MCF 10A (cell line): Measurements from ENCODE around the gene SLC25A13. TPM values are rescaled to one million over a fixed set of nuclear protein-coding genes. Genes with fewer than 3 reads are reported as not detected.

Source experiments
- BruUV-seq: library from RNA; stranded (reverse); fragments of 400-500 nt; replicated peaks from 2 replicates; lab custom pipeline; 2021; lab: Mats Ljungman, UMichigan
- CTCF ChIA-PET: fragments of 300-600 bp; sonication (Branson Sonifier 250); formaldehyde crosslinking; extraction: SDS; loops from one replicate; lab custom pipeline; 2021; ENCODE audit warnings: antibody characterized with exemption, inconsistent platforms; lab: Yijun Ruan, JAX
- POLR2A ChIA-PET: fragments of 300-600, 350-650 bp; sonication (Branson Sonifier 250); formaldehyde crosslinking; extraction: SDS; loops from one replicate; lab custom pipeline; 2020; ENCODE audit warnings: antibody characterized with exemption, inconsistent platforms; lab: Yijun Ruan, JAX
- DNase-seq: peaks from one replicate; pipeline ENCODE4 v3.0.0-alpha.2; 2018; ENCODE audit not compliant: unreplicated experiment
- H3K27ac Mint-ChIP-seq: one replicate; pipeline ENCODE4 v1.8.0; 2022; ENCODE audit warnings: mild to moderate bottlenecking, low read depth, mixed read lengths; ENCODE audit not compliant: unreplicated experiment
- H3K27me3 Mint-ChIP-seq: one replicate; pipeline ENCODE4 v1.8.0; 2022; ENCODE audit warnings: mixed read lengths; ENCODE audit not compliant: insufficient read depth, unreplicated experiment
- H3K36me3 Mint-ChIP-seq: one replicate; pipeline ENCODE4 v1.8.0; 2022; ENCODE audit warnings: mild to moderate bottlenecking, moderate library complexity, mixed read lengths; ENCODE audit not compliant: insufficient read depth, unreplicated experiment
- H3K4me1 Mint-ChIP-seq: one replicate; pipeline ENCODE4 v1.8.0; 2022; ENCODE audit warnings: mixed read lengths; ENCODE audit not compliant: insufficient read depth, unreplicated experiment
- H3K4me3 Mint-ChIP-seq: one replicate; pipeline ENCODE4 v1.8.0; 2022; ENCODE audit warnings: mild to moderate bottlenecking, moderate library complexity, mixed read lengths; ENCODE audit not compliant: unreplicated experiment
- H3K9me3 Mint-ChIP-seq: one replicate; pipeline ENCODE4 v1.8.0; 2022; ENCODE audit warnings: mixed read lengths; ENCODE audit not compliant: unreplicated experiment
- intact Hi-C: fragments of 100-400 bp; cut with micrococcal nuclease; formaldehyde crosslinking; loops from 2 replicates; pipeline ENCODE4 v1.14.1; 2022
- total RNA-seq: library from RNA; stranded (reverse); gene quantifications from 2 replicates; pipeline ENCODE4 v1.2.3, GENCODE V29; 2022
- TF ChIP-seq, protein P1 (sequence below): fragments of 200-600 bp; IDR thresholded peaks from one replicate; pipeline ENCODE4 v1.8.0; 2022; ENCODE audit warnings: antibody characterized with exemption, mild to moderate bottlenecking; ENCODE audit not compliant: unreplicated experiment

Gene SLC25A13
- total RNA-seq, 1 experiment from 2014 or later = 28.6 TPM

- no peak for DNase-seq
- CTCF ChIA-PET = interaction anchor here (1.1 kb wide), 1 partner anchor 839 kb away, joined by 7 read pairs; no protein-coding TSS in a partner anchor
- Mint-ChIP-seq H3K27me3 (no peaks in the 10 kb centered on the region), H3K36me3 (peaks cover 63% of the 10 kb centered on the region), H3K27ac (no peak overlapping the region), H3K4me3 (no peak overlapping the region), H3K9me3 (no peaks in the 10 kb centered on the region), H3K4me1 (no peaks in the 10 kb centered on the region)
- intact Hi-C loops = no loop called here
- TF ChIP-seq, protein P1, sequence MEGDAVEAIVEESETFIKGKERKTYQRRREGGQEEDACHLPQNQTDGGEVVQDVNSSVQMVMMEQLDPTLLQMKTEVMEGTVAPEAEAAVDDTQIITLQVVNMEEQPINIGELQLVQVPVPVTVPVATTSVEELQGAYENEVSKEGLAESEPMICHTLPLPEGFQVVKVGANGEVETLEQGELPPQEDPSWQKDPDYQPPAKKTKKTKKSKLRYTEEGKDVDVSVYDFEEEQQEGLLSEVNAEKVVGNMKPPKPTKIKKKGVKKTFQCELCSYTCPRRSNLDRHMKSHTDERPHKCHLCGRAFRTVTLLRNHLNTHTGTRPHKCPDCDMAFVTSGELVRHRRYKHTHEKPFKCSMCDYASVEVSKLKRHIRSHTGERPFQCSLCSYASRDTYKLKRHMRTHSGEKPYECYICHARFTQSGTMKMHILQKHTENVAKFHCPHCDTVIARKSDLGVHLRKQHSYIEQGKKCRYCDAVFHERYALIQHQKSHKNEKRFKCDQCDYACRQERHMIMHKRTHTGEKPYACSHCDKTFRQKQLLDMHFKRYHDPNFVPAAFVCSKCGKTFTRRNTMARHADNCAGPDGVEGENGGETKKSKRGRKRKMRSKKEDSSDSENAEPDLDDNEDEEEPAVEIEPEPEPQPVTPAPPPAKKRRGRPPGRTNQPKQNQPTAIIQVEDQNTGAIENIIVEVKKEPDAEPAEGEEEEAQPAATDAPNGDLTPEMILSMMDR = no peak
- POLR2A ChIA-PET = no interaction called here
- BruUV-seq = no TSS peak
Measured at GRCh38 chr7:96189129-96189820, 132.6 kb downstream of the SLC25A13 start.

- ChIA-PET CTCF (interaction anchor here (0.7 kb wide), 1 partner anchor 233 kb away, joined by 3 read pairs; no protein-coding TSS in a partner anchor), POLR2A (no interaction called here)
- Mint-ChIP-seq H3K9me3 (no peaks in the 10 kb centered on the region), H3K36me3 (peaks cover 70% of the 10 kb centered on the region), H3K4me1 (no peaks in the 10 kb centered on the region), H3K27ac (no peak overlapping the region), H3K4me3 (no peak overlapping the region), H3K27me3 (no peaks in the 10 kb centered on the region)
- TF ChIP-seq, protein P1 = no peak
- DNase-seq = no peak
- intact Hi-C loops = no loop called here
- BruUV-seq = no TSS peak
Measured at GRCh38 chr7:96188591-96188991, 133.3 kb downstream of the SLC25A13 start.

DNA sequence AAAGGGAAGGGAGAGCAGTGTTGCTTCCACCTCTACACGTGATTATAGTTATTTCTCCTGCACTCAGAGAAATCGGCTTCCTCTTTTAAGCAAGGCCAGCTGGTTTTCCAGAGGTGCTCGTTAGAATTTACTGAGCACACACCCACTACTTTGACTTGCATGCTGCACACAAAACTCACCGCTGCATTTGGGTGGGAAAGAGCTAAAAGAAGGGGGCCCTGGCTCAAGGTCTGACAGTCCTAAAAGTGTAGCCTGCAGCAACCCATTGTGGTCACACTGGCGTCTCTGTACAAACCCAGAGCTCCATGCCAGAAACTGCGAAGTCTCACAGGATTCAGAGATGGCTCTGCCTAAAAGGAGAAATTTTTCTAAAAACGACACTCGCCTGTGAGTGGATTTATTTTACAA is 133.7 kb downstream of the SLC25A13 start:
- POLR2A ChIA-PET = no interaction called here
- intact Hi-C loops = no loop called here
- H3K4me1 Mint-ChIP-seq = no peaks in the 10 kb centered on the region
- no TSS peak for BruUV-seq
- H3K9me3 Mint-ChIP-seq = no peaks in the 10 kb centered on the region
- TF ChIP-seq, protein P1 = no peak
- peaks cover 70% of the 10 kb centered on the region for H3K36me3 Mint-ChIP-seq
- no peak overlapping the region for H3K27ac Mint-ChIP-seq
- H3K4me3 Mint-ChIP-seq = no peak overlapping the region
- CTCF ChIA-PET = interaction anchor here (0.5 to 0.7 kb wide), 2 partner anchors 44 to 233 kb away, joined by 3 read pairs; no protein-coding TSS in a partner anchor
- no peaks in the 10 kb centered on the region for H3K27me3 Mint-ChIP-seq
- no peak for DNase-seq

GRCh38 chr7:96187735-96188134 is 134.2 kb downstream of the SLC25A13 start:
- no TSS peak for BruUV-seq

More at GRCh38 chr7:96187735-96188134, 134.2 kb downstream of the SLC25A13 start:
- Mint-ChIP-seq H3K27me3 (no peaks in the 10 kb centered on the region), H3K4me1 (no peaks in the 10 kb centered on the region), H3K36me3 (peaks cover 70% of the 10 kb centered on the region), H3K9me3 (no peaks in the 10 kb centered on the region), H3K4me3 (no peak overlapping the region), H3K27ac (no peak overlapping the region)
- DNase-seq = no peak
- TF ChIP-seq, protein P1 = no peak
- ChIA-PET POLR2A (no interaction called here), CTCF (interaction anchor here (0.5 to 0.7 kb wide), 2 partner anchors 45 to 232 kb away, joined by 3 read pairs; no protein-coding TSS in a partner anchor)
- intact Hi-C loops = no loop called here
